ENCODE measurements around the gene CSMD2. TPM values are rescaled to one million over a fixed set of nuclear protein-coding genes. Genes with fewer than 3 reads are reported as not detected.

CSMD2 gene
- total RNA-seq, 1 experiment from 2014 or later = 13.2 TPM

GRCh38 chr1:33823401-33823800 is 341.6 kb downstream of the CSMD2 start:
- Mint-ChIP-seq H3K27ac (no peak overlapping the region), H3K4me3 (no peak overlapping the region), H3K9me3 (peaks cover 16% of the 10 kb centered on the region), H3K27me3 (ENCODE audit: low read depth) (no peaks in the 10 kb centered on the region), H3K4me1 (no peaks in the 10 kb centered on the region), H3K36me3 (peaks cover 19% of the 10 kb centered on the region)
- POLR2A ChIA-PET = no interaction called here
- DNase-seq (ENCODE audit: low spot score) = no peak
- CTCF ChIA-PET = no interaction called here
- no peak for TF ChIP-seq FOXK1 (CRISPR knock-in tag; IDR thresholded peaks at IDR 0.05)
- TF ChIP-seq ATF2 (CRISPR knock-in tag; IDR thresholded peaks at IDR 0.05; ENCODE audit: borderline replicate concordance, low read depth) = no peak
- no peak for TF ChIP-seq JAZF1 (CRISPR knock-in tag; IDR thresholded peaks at IDR 0.05)
- no peak for TF ChIP-seq GTF2I (CRISPR knock-in tag; conservative IDR thresholded peaks at IDR 0.05)
- TF ChIP-seq USF2 (CRISPR knock-in tag; IDR thresholded peaks at IDR 0.05) = no peak
- TF ChIP-seq FOXJ3 (CRISPR knock-in tag; IDR thresholded peaks at IDR 0.05; ENCODE audit: borderline replicate concordance) = no peak
- no peak for TF ChIP-seq AR (CRISPR knock-in tag; IDR thresholded peaks at IDR 0.05)
- no peak for TF ChIP-seq SMAD3 (CRISPR knock-in tag; IDR thresholded peaks at IDR 0.05; ENCODE audit: borderline replicate concordance)
- TF ChIP-seq RELA (CRISPR knock-in tag; IDR thresholded peaks at IDR 0.05; ENCODE audit: borderline replicate concordance) = no peak
- TF ChIP-seq STAT6 (CRISPR knock-in tag; conservative IDR thresholded peaks at IDR 0.05; ENCODE audit: low read depth) = no peak
- no peak for TF ChIP-seq CREM (CRISPR knock-in tag; IDR thresholded peaks at IDR 0.05)
- no peak for ATAC-seq

GRCh38 chr1:33822396-33822795 is 342.6 kb downstream of the CSMD2 start:
- no peak for DNase-seq (ENCODE audit: low spot score)
- peaks cover 13% of the 10 kb centered on the region for H3K36me3 Mint-ChIP-seq
- ATAC-seq = no peak
- POLR2A ChIA-PET = no interaction called here
- H3K27me3 Mint-ChIP-seq (ENCODE audit: low read depth) = no peaks in the 10 kb centered on the region
- CTCF ChIA-PET = no interaction called here
- H3K9me3 Mint-ChIP-seq = peaks cover 7% of the 10 kb centered on the region
- no peaks in the 10 kb centered on the region for H3K4me1 Mint-ChIP-seq
- H3K27ac Mint-ChIP-seq = no peak overlapping the region
- no peak overlapping the region for H3K4me3 Mint-ChIP-seq
- TF ChIP-seq GABPB1 (CRISPR knock-in tag; IDR thresholded peaks at IDR 0.05) (no peak), MLX (CRISPR knock-in tag; IDR thresholded peaks at IDR 0.05) (no peak), CTCF (IDR thresholded peaks at IDR 0.05) (no peak), GTF2I (CRISPR knock-in tag; conservative IDR thresholded peaks at IDR 0.05) (no peak), CBFB (CRISPR knock-in tag; IDR thresholded peaks at IDR 0.05; ENCODE audit: low read depth) (no peak), HMGA2 (CRISPR knock-in tag; IDR thresholded peaks at IDR 0.05) (no peak), MXD4 (CRISPR knock-in tag; IDR thresholded peaks at IDR 0.05; ENCODE audit: borderline replicate concordance) (no peak), CREM (CRISPR knock-in tag; IDR thresholded peaks at IDR 0.05) (no peak), ATF2 (CRISPR knock-in tag; IDR thresholded peaks at IDR 0.05; ENCODE audit: borderline replicate concordance, low read depth) (no peak), SP1 (CRISPR knock-in tag; conservative IDR thresholded peaks at IDR 0.05) (no peak), TCF7 (CRISPR knock-in tag; IDR thresholded peaks at IDR 0.05; ENCODE audit: low read depth) (no peak), ZNF138 (CRISPR knock-in tag; conservative IDR thresholded peaks at IDR 0.05) (no peak)

All from WTC11 (cell line).